ENCODE data around the gene DUOXA1.

GRCh38 chr15:45093622-45094357 lies 35.9 kb downstream of the DUOXA1 start:
- TF ChIP-seq, protein P1, sequence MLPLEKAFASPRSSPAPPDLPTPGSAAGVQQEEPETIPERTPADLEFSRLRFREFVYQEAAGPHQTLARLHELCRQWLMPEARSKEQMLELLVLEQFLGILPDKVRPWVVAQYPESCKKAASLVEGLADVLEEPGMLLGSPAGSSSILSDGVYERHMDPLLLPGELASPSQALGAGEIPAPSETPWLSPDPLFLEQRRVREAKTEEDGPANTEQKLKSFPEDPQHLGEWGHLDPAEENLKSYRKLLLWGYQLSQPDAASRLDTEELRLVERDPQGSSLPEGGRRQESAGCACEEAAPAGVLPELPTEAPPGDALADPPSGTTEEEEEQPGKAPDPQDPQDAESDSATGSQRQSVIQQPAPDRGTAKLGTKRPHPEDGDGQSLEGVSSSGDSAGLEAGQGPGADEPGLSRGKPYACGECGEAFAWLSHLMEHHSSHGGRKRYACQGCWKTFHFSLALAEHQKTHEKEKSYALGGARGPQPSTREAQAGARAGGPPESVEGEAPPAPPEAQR (CRISPR knock-in tag; IDR thresholded peaks at IDR 0.05), result no peak
- TF ChIP-seq, protein P2, sequence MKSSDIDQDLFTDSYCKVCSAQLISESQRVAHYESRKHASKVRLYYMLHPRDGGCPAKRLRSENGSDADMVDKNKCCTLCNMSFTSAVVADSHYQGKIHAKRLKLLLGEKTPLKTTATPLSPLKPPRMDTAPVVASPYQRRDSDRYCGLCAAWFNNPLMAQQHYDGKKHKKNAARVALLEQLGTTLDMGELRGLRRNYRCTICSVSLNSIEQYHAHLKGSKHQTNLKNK (CRISPR knock-in tag; IDR thresholded peaks at IDR 0.05), result no peak
- no peak for TF ChIP-seq CBFB (CRISPR knock-in tag; IDR thresholded peaks at IDR 0.05; ENCODE audit: low read depth)
- no peak for TF ChIP-seq NR1H2 (CRISPR knock-in tag; IDR thresholded peaks at IDR 0.05)
- TF ChIP-seq, protein P3, sequence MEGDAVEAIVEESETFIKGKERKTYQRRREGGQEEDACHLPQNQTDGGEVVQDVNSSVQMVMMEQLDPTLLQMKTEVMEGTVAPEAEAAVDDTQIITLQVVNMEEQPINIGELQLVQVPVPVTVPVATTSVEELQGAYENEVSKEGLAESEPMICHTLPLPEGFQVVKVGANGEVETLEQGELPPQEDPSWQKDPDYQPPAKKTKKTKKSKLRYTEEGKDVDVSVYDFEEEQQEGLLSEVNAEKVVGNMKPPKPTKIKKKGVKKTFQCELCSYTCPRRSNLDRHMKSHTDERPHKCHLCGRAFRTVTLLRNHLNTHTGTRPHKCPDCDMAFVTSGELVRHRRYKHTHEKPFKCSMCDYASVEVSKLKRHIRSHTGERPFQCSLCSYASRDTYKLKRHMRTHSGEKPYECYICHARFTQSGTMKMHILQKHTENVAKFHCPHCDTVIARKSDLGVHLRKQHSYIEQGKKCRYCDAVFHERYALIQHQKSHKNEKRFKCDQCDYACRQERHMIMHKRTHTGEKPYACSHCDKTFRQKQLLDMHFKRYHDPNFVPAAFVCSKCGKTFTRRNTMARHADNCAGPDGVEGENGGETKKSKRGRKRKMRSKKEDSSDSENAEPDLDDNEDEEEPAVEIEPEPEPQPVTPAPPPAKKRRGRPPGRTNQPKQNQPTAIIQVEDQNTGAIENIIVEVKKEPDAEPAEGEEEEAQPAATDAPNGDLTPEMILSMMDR (IDR thresholded peaks at IDR 0.05), result no peak
- no peak for TF ChIP-seq STAT6 (CRISPR knock-in tag; conservative IDR thresholded peaks at IDR 0.05; ENCODE audit: low read depth)
- no peak for TF ChIP-seq MAX (CRISPR knock-in tag; IDR thresholded peaks at IDR 0.05)
- no peak for TF ChIP-seq ZNF425 (CRISPR knock-in tag; conservative IDR thresholded peaks at IDR 0.05)
- TF ChIP-seq, protein P4, sequence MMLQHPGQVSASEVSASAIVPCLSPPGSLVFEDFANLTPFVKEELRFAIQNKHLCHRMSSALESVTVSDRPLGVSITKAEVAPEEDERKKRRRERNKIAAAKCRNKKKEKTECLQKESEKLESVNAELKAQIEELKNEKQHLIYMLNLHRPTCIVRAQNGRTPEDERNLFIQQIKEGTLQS (CRISPR knock-in tag; conservative IDR thresholded peaks at IDR 0.05), result no peak
- TF ChIP-seq USF1 (CRISPR knock-in tag; IDR thresholded peaks at IDR 0.05), result no peak
- TF ChIP-seq SP1 (CRISPR knock-in tag; conservative IDR thresholded peaks at IDR 0.05), result no peak
